HG02981 (cell line): ENCODE data around the gene PHKA2.
"Not testable (repeated sequence)": the region's sequence is repeated elsewhere in the genome, so short reads cannot be mapped to it uniquely, and the experiment has no call there.

Experiments
- ATAC-seq: cut with Tn5 transposase; IDR thresholded peaks from one replicate; pipeline ENCODE4 v1.9.1; 2021; ENCODE audit warnings: mild to moderate bottlenecking, moderate library complexity; ENCODE audit not compliant: unreplicated experiment

Gene PHKA2

GRCh38 chrX:18980262-18980661 is 3.7 kb downstream of the PHKA2 start:
- not testable (repeated sequence) for ATAC-seq

GRCh38 chrX:18974993-18975392 is 8.9 kb downstream of the PHKA2 start:
- no peak for ATAC-seq

- ATAC-seq: no peak
Observed at GRCh38 chrX:18973527-18974192, 10.3 kb downstream of the PHKA2 start.

- no peak for ATAC-seq
Observed at GRCh38 chrX:18971506-18971905, 12.4 kb downstream of the PHKA2 start.

- no peak for ATAC-seq
Observed at GRCh38 chrX:18970465-18970864, 13.4 kb downstream of the PHKA2 start.

- no peak for ATAC-seq
Observed at GRCh38 chrX:18966624-18967023, 17.3 kb downstream of the PHKA2 start.

- no peak for ATAC-seq
Observed at GRCh38 chrX:18964901-18965300, 19.0 kb downstream of the PHKA2 start.

- no peak for ATAC-seq
Observed at GRCh38 chrX:18964026-18964425, 19.9 kb downstream of the PHKA2 start.

GRCh38 chrX:18962329-18962728 is 21.6 kb downstream of the PHKA2 start:
- no peak for ATAC-seq

GRCh38 chrX:18961686-18962085 is 22.2 kb downstream of the PHKA2 start:
- ATAC-seq: no peak

- no peak for ATAC-seq
Observed at GRCh38 chrX:18956303-18957032, 27.4 kb downstream of the PHKA2 start.

- ATAC-seq: no peak
Observed at GRCh38 chrX:18955676-18956075, 28.2 kb downstream of the PHKA2 start.

- no peak for ATAC-seq
Observed at GRCh38 chrX:18951032-18951431, 32.9 kb downstream of the PHKA2 start.

- ATAC-seq: no peak
Observed at GRCh38 chrX:18949944-18950301, 34.0 kb downstream of the PHKA2 start.

GRCh38 chrX:18949291-18949943 is 34.5 kb downstream of the PHKA2 start:
- ATAC-seq: no peak

- no peak for ATAC-seq
Observed at GRCh38 chrX:18946611-18947010, 37.3 kb downstream of the PHKA2 start.

GRCh38 chrX:18946157-18946556 is 37.8 kb downstream of the PHKA2 start:
- ATAC-seq: no peak

- no peak for ATAC-seq
Observed at GRCh38 chrX:18945483-18945882, 38.4 kb downstream of the PHKA2 start.

- ATAC-seq: no peak
Observed at GRCh38 chrX:18944482-18944881, 39.4 kb downstream of the PHKA2 start.

- ATAC-seq: no peak
Observed at GRCh38 chrX:18941896-18942295, 42.0 kb downstream of the PHKA2 start.

GRCh38 chrX:18938710-18939109 is 45.2 kb downstream of the PHKA2 start:
- no peak for ATAC-seq

GRCh38 chrX:18937173-18937572 is 46.7 kb downstream of the PHKA2 start:
- no peak for ATAC-seq
